ENCODE results near the gene FOXRED2.
"Not testable (repeated sequence)": the region's sequence is repeated elsewhere in the genome, so short reads cannot be mapped to it uniquely, and the experiment has no call there.

Gene FOXRED2

DNA sequence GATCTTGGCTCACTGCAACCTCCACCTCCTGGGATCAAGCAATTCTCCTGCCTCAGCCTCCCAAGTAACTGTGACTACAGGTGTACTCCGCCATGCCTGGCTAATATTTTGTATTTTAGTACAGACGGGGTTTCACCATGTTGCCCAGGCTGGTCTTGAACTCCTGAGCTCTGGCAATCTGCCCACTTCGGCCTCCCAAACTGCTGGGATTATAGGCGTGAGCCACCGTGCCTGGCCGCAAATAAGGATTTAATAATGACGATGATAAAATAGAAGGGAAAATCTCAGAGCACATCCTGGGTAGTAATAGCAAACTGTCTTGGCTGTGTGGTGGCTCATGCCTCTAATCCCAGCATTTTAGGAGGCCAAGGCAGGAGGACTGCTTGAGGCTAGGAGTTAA is 55.9 kb downstream of the FOXRED2 start:
- DNase-seq (ENCODE audit: low read depth in 2 of 2): not testable (repeated sequence)

GRCh38 chr22:36449596-36450175 is 57.2 kb downstream of the FOXRED2 start:
- no peak for DNase-seq (ENCODE audit: low read depth in 2 of 2)

- DNase-seq (ENCODE audit: low read depth in 2 of 2): no peak
Measured at GRCh38 chr22:36447632-36448031, 59.2 kb downstream of the FOXRED2 start.

DNA sequence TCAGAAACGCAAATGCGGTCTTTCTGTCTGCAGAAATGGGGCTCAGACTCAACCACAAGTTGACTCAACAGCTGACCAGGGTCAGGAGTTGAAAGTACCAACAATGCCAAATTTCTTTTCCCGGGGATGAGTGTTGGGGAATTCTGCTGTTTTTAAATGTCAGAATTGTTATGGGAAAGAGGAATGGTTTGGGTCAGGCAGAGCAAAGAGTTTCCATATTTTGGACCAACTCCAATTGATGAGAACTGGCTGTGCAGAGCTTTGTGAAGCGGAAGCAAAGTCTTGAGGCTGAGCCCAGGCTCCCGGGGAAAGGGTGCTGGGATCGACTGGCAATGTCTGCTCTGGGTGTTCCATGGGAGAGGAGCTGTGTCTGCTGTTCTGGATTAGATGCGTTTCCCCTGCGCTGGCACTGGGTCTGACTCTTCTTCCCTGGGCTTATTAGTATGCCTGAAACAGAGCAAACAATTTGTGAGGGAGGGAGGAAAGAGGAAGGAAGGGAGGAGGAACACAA is 61.6 kb downstream of the FOXRED2 start:
- DNase-seq (ENCODE audit: low read depth in 2 of 2): no peak

DNA sequence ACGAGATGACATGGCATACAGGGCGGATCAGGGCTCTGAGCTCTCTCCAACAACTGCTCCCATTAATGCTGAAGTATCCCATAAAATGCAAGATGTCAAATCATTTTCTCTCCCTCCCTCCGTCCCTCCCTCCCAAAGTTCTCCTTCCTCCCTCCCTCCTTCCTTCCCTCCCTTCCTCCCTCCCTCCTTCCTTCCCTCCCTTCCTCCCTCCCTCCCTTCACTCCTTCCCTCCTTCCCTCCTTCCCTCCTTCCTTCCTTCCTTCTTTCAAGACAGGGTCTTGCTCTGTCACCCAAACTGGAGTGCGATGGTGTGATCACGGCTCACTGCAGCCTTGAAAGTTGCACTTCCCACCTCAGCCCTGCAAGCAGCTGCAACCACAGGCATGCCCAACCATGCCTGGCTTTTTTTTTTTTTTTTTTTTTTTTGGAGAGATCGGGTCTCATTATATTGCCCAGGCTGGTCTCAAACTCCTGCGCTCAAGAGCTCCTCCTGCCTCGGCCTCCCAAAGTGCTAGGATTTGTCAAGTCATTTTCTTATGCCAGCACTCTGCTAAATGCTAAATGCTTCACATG is 63.6 kb downstream of the FOXRED2 start:
- no peak for DNase-seq (ENCODE audit: low read depth in 2 of 2)

GRCh38 chr22:36442506-36443197 is 64.2 kb downstream of the FOXRED2 start:
- DNase-seq (ENCODE audit: low read depth in 2 of 2): no peak

- no peak for DNase-seq (ENCODE audit: low read depth in 2 of 2)
Measured at GRCh38 chr22:36440429-36441002, 66.3 kb downstream of the FOXRED2 start.

DNA sequence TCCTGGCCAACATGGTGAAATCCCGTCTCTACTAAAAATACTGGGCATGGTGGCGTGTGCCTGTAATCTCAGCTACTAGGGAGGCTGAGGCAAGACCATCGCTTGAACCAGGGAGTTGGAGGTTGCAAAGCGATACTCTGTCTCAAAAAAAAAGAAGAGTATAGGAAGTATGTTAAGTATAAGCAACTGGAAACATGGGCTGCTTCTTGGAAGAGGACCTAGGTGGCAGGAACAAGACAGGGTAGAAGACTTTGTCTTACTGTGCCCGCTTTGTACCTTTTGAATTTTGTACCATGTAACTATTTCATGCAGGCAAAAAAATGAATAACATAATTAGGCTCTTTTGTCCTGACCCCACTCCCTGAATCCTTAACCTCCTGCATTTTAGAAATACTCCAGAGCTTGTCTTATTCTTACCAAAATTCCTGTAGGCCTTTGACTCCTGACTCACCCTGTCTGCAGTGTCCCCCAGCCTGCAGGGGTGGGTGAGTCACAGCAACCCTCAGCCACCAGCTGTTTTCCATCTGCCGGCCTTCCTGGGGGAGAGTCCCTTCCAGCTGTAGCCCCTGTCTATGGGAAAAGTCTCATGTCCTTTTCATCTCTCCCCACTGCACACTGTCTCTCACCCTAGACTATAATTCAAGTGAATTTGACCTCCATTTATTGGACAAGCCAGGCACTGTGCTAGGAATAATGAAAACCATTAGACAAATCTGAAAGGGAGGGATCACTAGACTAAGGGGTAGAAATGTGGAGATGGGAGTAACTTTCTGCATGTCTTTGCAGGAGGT is 67.2 kb downstream of the FOXRED2 start:
- DNase-seq (ENCODE audit: low read depth in 2 of 2): no peak

All from stimulated activated CD4-positive, alpha-beta T cell treated with anti-CD3 and anti-CD28 coated beads, Interleukin-1b, Interleukin-23, amount 100 ng/mL, for 4 hours (primary cell).